Trophoblast cell (in vitro differentiated cells and primary cell): ENCODE results near the gene TEX29.

ENCODE experiments used
- DNase-seq, 2 donors: peaks; one replicate each; pipeline ENCODE4 v3.0.0-alpha.2; 2016
- H2AFZ ChIP-seq: 2 replicates; pipeline ENCODE4 v1.6.1; 2013; ENCODE audit warnings: low read length, moderate library complexity, mild to moderate bottlenecking; ENCODE audit not compliant: insufficient read depth, poor library complexity
- H2AK5ac ChIP-seq: 2 replicates; pipeline ENCODE4 v1.6.1; 2013; ENCODE audit warnings: mild to moderate bottlenecking, low read length
- H2BK120ac ChIP-seq: 2 replicates; pipeline ENCODE4 v1.6.1; 2013; ENCODE audit warnings: low read length, mild to moderate bottlenecking, moderate library complexity; ENCODE audit not compliant: insufficient read depth, poor library complexity
- H2BK12ac ChIP-seq: 2 replicates; pipeline ENCODE4 v1.6.1; 2013; ENCODE audit warnings: mild to moderate bottlenecking, low read length, moderate library complexity
- H2BK5ac ChIP-seq: 2 replicates; pipeline ENCODE4 v1.6.1; 2013; ENCODE audit warnings: low read length, low read depth, moderate library complexity, mild to moderate bottlenecking; ENCODE audit not compliant: poor library complexity
- H3K14ac ChIP-seq: 2 replicates; pipeline ENCODE4 v1.6.1; 2013; ENCODE audit warnings: mild to moderate bottlenecking, low read length
- H3K18ac ChIP-seq: 2 replicates; pipeline ENCODE4 v1.6.1; 2013; ENCODE audit warnings: mild to moderate bottlenecking, low read length
- H3K23ac ChIP-seq: 2 replicates; pipeline ENCODE4 v1.6.1; 2013; ENCODE audit warnings: low read length
- H3K27ac ChIP-seq: 2 replicates; pipeline ENCODE4 v1.5.1; 2013; ENCODE audit warnings: low read depth, mild to moderate bottlenecking, inconsistent platforms, low read length, moderate library complexity
- H3K27me3 ChIP-seq: 2 replicates; pipeline ENCODE4 v1.6.1; 2013; ENCODE audit warnings: inconsistent platforms, mild to moderate bottlenecking, low read length, moderate library complexity; ENCODE audit not compliant: insufficient read depth
- H3K36me3 ChIP-seq, 2 experiments: 1 replicate in 1 of 2; 2 replicates in 1 of 2; pipeline ENCODE4 v1.6.1; 2013; ENCODE audit warnings: low read length in 2 of 2, mild to moderate bottlenecking in 2 of 2, moderate library complexity in 1 of 2; ENCODE audit not compliant: insufficient read depth in 2 of 2, control insufficient read depth in 1 of 2
- H3K4ac ChIP-seq: 2 replicates; pipeline ENCODE4 v1.6.1; 2013; ENCODE audit warnings: low read depth, mild to moderate bottlenecking, low read length, moderate library complexity
- H3K4me1 ChIP-seq, 2 experiments: 1 replicate in 1 of 2; 2 replicates in 1 of 2; pipeline ENCODE4 v1.6.1; 2013; ENCODE audit warnings: low read length in 2 of 2, mild to moderate bottlenecking in 2 of 2, moderate library complexity in 1 of 2; ENCODE audit not compliant: insufficient read depth in 2 of 2, control insufficient read depth in 1 of 2
- H3K4me2 ChIP-seq: 2 replicates; pipeline ENCODE4 v1.6.1; 2013; ENCODE audit warnings: inconsistent platforms, mild to moderate bottlenecking, low read length, moderate library complexity
- H3K4me3 ChIP-seq: 2 replicates; pipeline ENCODE4 v1.5.1; 2013; ENCODE audit warnings: mild to moderate bottlenecking, low read depth, low read length, inconsistent platforms
- H3K79me1 ChIP-seq: one replicate; pipeline ENCODE4 v1.6.1; 2013; ENCODE audit warnings: low read length
- H3K79me2 ChIP-seq: 2 replicates; pipeline ENCODE4 v1.6.1; 2013; ENCODE audit warnings: low read length, mild to moderate bottlenecking; ENCODE audit not compliant: control insufficient read depth, insufficient read depth, poor library complexity
- H3K9ac ChIP-seq: 2 replicates; pipeline ENCODE4 v1.6.1; 2013; ENCODE audit warnings: mild to moderate bottlenecking, low read length
- H3K9me3 ChIP-seq: 2 replicates; pipeline ENCODE4 v1.6.1; 2013; ENCODE audit warnings: low read depth, mild to moderate bottlenecking, control low read depth, inconsistent platforms, low read length; ENCODE audit not compliant: insufficient read depth
- H4K12ac ChIP-seq: 2 replicates; pipeline ENCODE4 v1.6.1; 2013; ENCODE audit warnings: low read depth, mild to moderate bottlenecking, low read length, moderate library complexity
- H4K8ac ChIP-seq: 2 replicates; pipeline ENCODE4 v1.6.1; 2013; ENCODE audit warnings: low read depth, mild to moderate bottlenecking, low read length, moderate library complexity
- H4K91ac ChIP-seq: one replicate; pipeline ENCODE4 v1.6.1; 2013; ENCODE audit warnings: low read depth, mild to moderate bottlenecking, low read length, moderate library complexity
- WGBS: extraction: QIAGEN DNeasy Blood & Tissue Kit; methylation state at CpG from one replicate; pipeline ENCODE4 v1.1.7; 2013; ENCODE audit warnings: missing lambda C conversion rate; ENCODE audit not compliant: insufficient read length, insufficient coverage; ENCODE audit errors: extremely low coverage; 5-methylcytosine and 5-hydroxymethylcytosine counted together

The TEX29 gene

DNA sequence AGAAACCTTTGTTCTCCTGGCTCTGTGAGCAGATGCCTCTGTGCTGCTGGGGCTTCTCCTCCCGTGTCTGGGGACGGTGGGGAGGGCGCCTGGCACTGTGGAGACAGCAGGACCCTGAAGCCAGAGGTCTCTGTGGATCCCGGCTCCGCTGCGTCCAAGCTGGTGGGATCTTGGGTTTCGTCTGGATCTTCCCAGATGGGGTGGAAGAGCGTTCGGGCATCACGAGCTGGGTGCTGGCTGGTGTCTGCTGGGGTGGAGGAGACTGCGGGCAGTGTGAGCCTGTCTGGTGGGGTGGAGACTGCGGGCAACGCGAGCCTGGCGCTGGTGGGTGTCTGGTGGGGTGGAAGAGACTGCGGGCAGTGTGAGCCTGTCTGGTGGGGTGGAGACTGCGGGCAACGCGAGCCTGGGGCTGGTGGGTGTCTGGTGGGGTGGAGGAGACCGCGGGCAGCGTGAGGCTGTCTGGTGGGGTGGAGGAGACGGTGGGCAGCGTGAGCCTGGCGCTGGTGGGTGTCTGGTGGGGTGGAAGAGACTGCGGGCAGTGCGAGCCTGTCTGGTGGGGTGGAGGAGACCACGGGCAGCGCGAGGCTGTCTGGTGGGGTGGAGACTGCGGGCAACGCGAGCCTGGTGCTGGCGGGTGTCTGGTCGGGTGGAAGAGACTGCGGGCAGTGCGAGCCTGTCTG, 5.6 kb downstream of the TEX29 start:
- no peak overlapping the region for H3K9ac ChIP-seq
- H3K23ac ChIP-seq: no peak overlapping the region
- no peak for DNase-seq
- H3K27ac ChIP-seq: no peak overlapping the region
- H2BK5ac ChIP-seq: no peak overlapping the region
- H3K36me3 ChIP-seq: no peaks in the 10 kb centered on the region
- no peak overlapping the region for H4K12ac ChIP-seq
- no peak overlapping the region for H3K4me3 ChIP-seq
- H4K8ac ChIP-seq: no peak overlapping the region
- no peak overlapping the region for H2AK5ac ChIP-seq
- H3K79me2 ChIP-seq: no peaks in the 10 kb centered on the region
- no peaks in the 10 kb centered on the region for H3K79me1 ChIP-seq
- no peak overlapping the region for H4K91ac ChIP-seq
- no CpG with 5 or more reads among the region's 37 CpGs for WGBS
- H3K18ac ChIP-seq: no peak overlapping the region
- H2AFZ ChIP-seq: no peak overlapping the region
- no peak overlapping the region for H2BK120ac ChIP-seq
- no peaks in the 10 kb centered on the region for H3K27me3 ChIP-seq
- peaks cover 3% of the 10 kb centered on the region for H3K9me3 ChIP-seq
- H3K4ac ChIP-seq: no peak overlapping the region
- H2BK12ac ChIP-seq: no peak overlapping the region
- no peaks in the 10 kb centered on the region for H3K4me1 ChIP-seq
- H3K14ac ChIP-seq: no peak overlapping the region
- H3K4me2 ChIP-seq: no peak overlapping the region

DNA sequence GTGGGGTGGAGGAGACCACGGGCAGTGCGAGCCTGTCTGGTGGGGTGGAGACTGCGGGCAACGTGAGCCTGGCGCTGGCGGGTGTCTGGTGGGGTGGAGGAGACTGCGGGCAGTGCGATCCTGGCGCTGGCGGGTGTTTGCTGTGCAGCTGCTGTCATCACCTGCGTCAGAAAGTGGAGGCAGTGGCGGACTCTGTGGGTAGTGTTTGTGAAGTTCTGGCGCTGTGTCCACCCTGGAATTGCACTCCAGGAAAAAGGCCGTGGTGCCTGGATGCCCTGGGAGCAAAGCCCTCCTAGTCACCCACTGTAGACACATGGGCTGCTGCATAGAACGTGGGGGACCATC, 6.2 kb downstream of the TEX29 start:
- WGBS: no CpG with 5 or more reads among the region's 15 CpGs
- no peaks in the 10 kb centered on the region for H3K27me3 ChIP-seq
- no peak overlapping the region for H2AFZ ChIP-seq
- no peak overlapping the region for H4K12ac ChIP-seq
- H3K79me1 ChIP-seq: no peaks in the 10 kb centered on the region
- no peak overlapping the region for H4K91ac ChIP-seq
- H3K4me1 ChIP-seq: no peaks in the 10 kb centered on the region
- no peak overlapping the region for H3K18ac ChIP-seq
- H3K36me3 ChIP-seq: no peaks in the 10 kb centered on the region
- no peak overlapping the region for H3K27ac ChIP-seq
- no peak overlapping the region for H3K9ac ChIP-seq
- no peak for DNase-seq
- H2AK5ac ChIP-seq: no peak overlapping the region
- no peak overlapping the region for H3K4me2 ChIP-seq
- H4K8ac ChIP-seq: no peak overlapping the region
- no peaks in the 10 kb centered on the region for H3K79me2 ChIP-seq
- H3K9me3 ChIP-seq: peaks cover 3% of the 10 kb centered on the region
- H3K4ac ChIP-seq: no peak overlapping the region
- no peak overlapping the region for H3K23ac ChIP-seq
- no peak overlapping the region for H3K14ac ChIP-seq
- H2BK120ac ChIP-seq: no peak overlapping the region
- no peak overlapping the region for H3K4me3 ChIP-seq
- no peak overlapping the region for H2BK5ac ChIP-seq
- H2BK12ac ChIP-seq: no peak overlapping the region

DNA sequence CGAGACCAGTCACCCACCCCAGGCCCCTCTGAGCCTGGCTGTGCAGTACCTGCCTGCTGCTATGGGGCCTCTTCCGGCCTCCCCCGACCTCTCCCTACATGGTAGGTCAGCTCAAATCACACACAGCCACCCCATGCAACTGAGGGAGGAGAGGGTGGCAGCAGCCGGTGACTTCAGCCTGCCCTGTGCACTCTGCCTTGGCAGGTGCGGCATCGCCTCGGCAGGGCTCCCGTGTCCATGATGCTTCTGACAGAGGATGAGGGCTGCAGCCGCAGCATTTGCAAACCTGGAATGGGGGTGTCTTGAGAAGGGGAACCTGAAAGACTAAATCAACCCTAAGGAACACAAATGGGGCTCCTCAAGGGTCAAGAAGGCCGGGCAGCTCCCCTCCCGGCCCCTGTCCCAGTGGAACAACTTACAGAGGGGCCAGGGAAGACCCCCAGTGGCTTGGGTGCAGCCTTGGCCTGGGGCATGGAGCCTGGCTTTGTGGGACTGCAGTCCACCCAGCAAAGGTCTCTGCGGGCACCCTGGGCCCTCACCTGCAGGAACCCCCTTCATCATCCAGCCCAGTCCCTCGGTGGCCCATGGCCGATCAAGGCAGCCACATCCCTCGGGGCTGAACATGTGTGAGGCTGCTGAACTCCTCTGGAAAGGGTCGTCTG, 6.7 kb downstream of the TEX29 start:
- Histone ChIP-seq H3K79me2 (no peaks in the 10 kb centered on the region), H3K4ac (no peak overlapping the region), H3K9ac (no peak overlapping the region), H4K8ac (no peak overlapping the region), H3K4me1 (no peaks in the 10 kb centered on the region), H2AFZ (no peak overlapping the region), H3K14ac (no peak overlapping the region), H4K91ac (no peak overlapping the region), H3K18ac (no peak overlapping the region), H3K79me1 (no peaks in the 10 kb centered on the region), H4K12ac (no peak overlapping the region), H3K36me3 (no peaks in the 10 kb centered on the region), H3K9me3 (peaks cover 3% of the 10 kb centered on the region), H3K23ac (no peak overlapping the region), H2AK5ac (no peak overlapping the region), H3K4me3 (no peak overlapping the region), H2BK12ac (no peak overlapping the region), H3K4me2 (no peak overlapping the region), H2BK5ac (no peak overlapping the region), H3K27me3 (no peaks in the 10 kb centered on the region), H3K27ac (no peak overlapping the region), H2BK120ac (no peak overlapping the region)
- DNase-seq: no peak
- no CpG with 5 or more reads among the region's 16 CpGs for WGBS

DNA sequence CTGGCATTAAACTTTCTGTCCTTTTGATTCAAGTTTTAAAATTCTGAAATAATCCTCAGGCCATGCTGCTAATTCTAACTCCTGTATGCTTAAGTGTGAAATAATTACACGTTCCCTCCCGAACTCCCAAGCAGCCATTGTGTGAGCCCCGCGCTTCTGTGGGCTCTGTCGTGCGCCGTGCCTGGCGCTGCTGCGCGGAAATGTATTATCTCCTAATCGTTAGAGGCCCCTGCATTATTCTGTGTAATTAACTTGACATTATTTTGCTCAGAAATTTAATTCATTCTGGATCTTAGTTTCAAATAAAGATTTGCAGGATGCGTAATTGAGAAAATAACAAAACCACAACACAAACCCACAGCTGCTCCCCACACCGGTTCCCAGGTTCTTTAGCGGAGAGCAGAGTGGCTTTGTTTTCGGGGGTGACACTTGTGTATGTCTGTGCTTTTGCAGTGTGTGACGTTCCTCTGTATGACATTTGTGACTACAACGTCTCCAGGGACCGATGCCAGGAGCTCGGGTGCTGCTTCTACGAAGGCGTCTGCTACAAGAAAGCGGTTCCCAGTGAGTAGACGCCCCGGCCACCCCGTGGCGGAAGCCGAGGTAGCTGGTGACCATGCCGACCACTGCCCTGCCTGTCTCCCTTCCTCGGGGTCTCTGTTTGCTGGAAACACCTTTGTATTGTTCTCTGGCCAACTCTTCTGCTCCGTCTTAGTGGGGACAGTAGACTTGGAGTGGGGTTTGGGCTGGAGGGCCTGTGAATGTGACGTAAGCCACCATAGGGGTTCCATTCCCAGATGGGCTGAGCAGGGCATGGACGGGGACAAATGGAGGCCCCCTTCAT, 7.5 kb downstream of the TEX29 start:
- peaks cover 3% of the 10 kb centered on the region for H3K9me3 ChIP-seq
- H3K4ac ChIP-seq: no peak overlapping the region
- H4K12ac ChIP-seq: no peak overlapping the region
- no peak for DNase-seq
- H3K79me1 ChIP-seq: no peaks in the 10 kb centered on the region
- H2BK5ac ChIP-seq: no peak overlapping the region
- H2AFZ ChIP-seq: no peak overlapping the region
- no CpG with 5 or more reads among the region's 32 CpGs for whole genome bisulfite sequencing
- no peak overlapping the region for H3K9ac ChIP-seq
- H3K4me1 ChIP-seq: no peaks in the 10 kb centered on the region
- H3K36me3 ChIP-seq: no peaks in the 10 kb centered on the region
- H3K27me3 ChIP-seq: no peaks in the 10 kb centered on the region
- H4K91ac ChIP-seq: no peak overlapping the region
- H3K27ac ChIP-seq: no peak overlapping the region
- H3K23ac ChIP-seq: no peak overlapping the region
- H3K14ac ChIP-seq: no peak overlapping the region
- no peak overlapping the region for H4K8ac ChIP-seq
- no peak overlapping the region for H3K4me2 ChIP-seq
- H3K79me2 ChIP-seq: no peaks in the 10 kb centered on the region
- H2AK5ac ChIP-seq: no peak overlapping the region
- no peak overlapping the region for H2BK120ac ChIP-seq
- no peak overlapping the region for H3K18ac ChIP-seq
- H2BK12ac ChIP-seq: no peak overlapping the region
- H3K4me3 ChIP-seq: no peak overlapping the region
